ENCODE measurements around the gene GLOD5. TPM values are rescaled to one million over a fixed set of nuclear protein-coding genes. Genes with fewer than 3 reads are reported as not detected.
"Not testable (repeated sequence)": the region's sequence is repeated elsewhere in the genome, so short reads cannot be mapped to it uniquely, and the experiment has no call there.

Gene GLOD5
- total and polyA plus RNA-seq, 5 donors, result not detected

- intact Hi-C loops (cut with DNase I), result no loop called here
- ATAC-seq, result no peak
- Histone ChIP-seq H3K27ac (ENCODE audit: low read length) (no peak overlapping the region), H3K4me3 (ENCODE audit: low read length) (no peak overlapping the region), H3K27me3 (ENCODE audit: control insufficient read depth, insufficient read depth) (no peaks in the 10 kb centered on the region), H3K9me3 (ENCODE audit: control insufficient read depth, low read length) (no peaks in the 10 kb centered on the region), H3K4me1 (ENCODE audit: control insufficient read depth, insufficient read depth, low read length) (no peaks in the 10 kb centered on the region)
- DNase-seq, result no peak
- WGBS, result 95% methylated on average over 18 of the region's 18 CpGs
These were observed 54.7 kb downstream of the GLOD5 start for GRCh38 chrX:48816014-48816810.

GRCh38 chrX:48818098-48818497, 56.6 kb downstream of the GLOD5 start:
- Histone ChIP-seq H3K27me3 (ENCODE audit: control insufficient read depth, insufficient read depth) (no peaks in the 10 kb centered on the region), H3K9me3 (ENCODE audit: control insufficient read depth, low read length) (no peaks in the 10 kb centered on the region), H3K27ac (ENCODE audit: low read length) (no peak overlapping the region), H3K4me3 (ENCODE audit: low read length) (no peak overlapping the region), H3K4me1 (ENCODE audit: control insufficient read depth, insufficient read depth, low read length) (no peaks in the 10 kb centered on the region)
- 95% methylated on average over 16 of the region's 16 CpGs for WGBS
- DNase-seq (no peak), ATAC-seq (peak in 1 of 2 donors; percentile 11)
- intact Hi-C loops (cut with DNase I), result no loop called here

GRCh38 chrX:48818866-48819265, 57.3 kb downstream of the GLOD5 start:
- Histone ChIP-seq H3K27me3 (ENCODE audit: control insufficient read depth, insufficient read depth) (no peaks in the 10 kb centered on the region), H3K27ac (ENCODE audit: low read length) (no peak overlapping the region), H3K4me1 (ENCODE audit: control insufficient read depth, insufficient read depth, low read length) (no peaks in the 10 kb centered on the region), H3K9me3 (ENCODE audit: control insufficient read depth, low read length) (no peaks in the 10 kb centered on the region), H3K4me3 (ENCODE audit: low read length) (no peak overlapping the region)
- ATAC-seq (no peak), DNase-seq (no peak)
- WGBS, result 96% methylated on average over 4 of the region's 4 CpGs
- intact Hi-C loops (cut with DNase I), result no loop called here

GRCh38 chrX:48819394-48819793, 57.8 kb downstream of the GLOD5 start:
- DNase-seq; H3K4me3 ChIP-seq (ENCODE audit: low read length); ATAC-seq; H3K27me3 ChIP-seq (ENCODE audit: control insufficient read depth, insufficient read depth); H3K4me1 ChIP-seq (ENCODE audit: control insufficient read depth, insufficient read depth, low read length); H3K27ac ChIP-seq (ENCODE audit: low read length); intact Hi-C loops (cut with DNase I); H3K9me3 ChIP-seq (ENCODE audit: control insufficient read depth, low read length): not testable (repeated sequence)
- 88% methylated on average over 9 of the region's 9 CpGs for WGBS

GRCh38 chrX:48823053-48823452, 61.5 kb downstream of the GLOD5 start:
- H3K4me1 ChIP-seq (ENCODE audit: control insufficient read depth, insufficient read depth, low read length), result no peaks in the 10 kb centered on the region
- 70% methylated on average over 6 of the region's 6 CpGs for WGBS
- no peaks in the 10 kb centered on the region for H3K27me3 ChIP-seq (ENCODE audit: control insufficient read depth, insufficient read depth)
- DNase-seq (no peak), ATAC-seq (no peak)
- no peak overlapping the region for H3K27ac ChIP-seq (ENCODE audit: low read length)
- no peaks in the 10 kb centered on the region for H3K9me3 ChIP-seq (ENCODE audit: control insufficient read depth, low read length)
- intact Hi-C loops (cut with DNase I), result no loop called here
- H3K4me3 ChIP-seq (ENCODE audit: low read length), result no peak overlapping the region

Other genes with a start within 250 kb of the GLOD5 start
- gene EBP, start 239.9 kb upstream of the GLOD5 start, total RNA-seq, result 10 to 100 TPM; 74.8 to 93.4 (median 83.0) TPM
- 118 TPM for gene EBP, start 239.9 kb upstream of the GLOD5 start, polyA plus RNA-seq
- 10 to 100 TPM; 16.9 to 22.4 (median 18.5) TPM for gene TBC1D25, start 222.0 kb upstream of the GLOD5 start, total RNA-seq
- 8.0 TPM for gene TBC1D25, start 222.0 kb upstream of the GLOD5 start, polyA plus RNA-seq
- 100 to 1,000 TPM; 100 to 221 (median 129) TPM for gene RBM3, start 187.3 kb upstream of the GLOD5 start, total RNA-seq
- gene RBM3, start 187.3 kb upstream of the GLOD5 start, polyA plus RNA-seq, result 71.4 TPM
- gene WDR13, start 164.3 kb upstream of the GLOD5 start, total RNA-seq, result 100 to 1,000 TPM; 162 to 184 (median 166) TPM
- 173 TPM for gene WDR13, start 164.3 kb upstream of the GLOD5 start, polyA plus RNA-seq
- 1 to 10 TPM; 3.0 to 6.2 (median 4.0) TPM for gene WAS, start 77.9 kb upstream of the GLOD5 start, total RNA-seq
- gene WAS, start 77.9 kb upstream of the GLOD5 start, polyA plus RNA-seq, result 1.5 TPM
- 1 to 10 TPM; 3.1 to 7.2 (median 3.9) TPM for gene SUV39H1, start 65.0 kb upstream of the GLOD5 start, total RNA-seq
- gene SUV39H1, start 65.0 kb upstream of the GLOD5 start, polyA plus RNA-seq, result 3.3 TPM
- gene GATA1, start 24.8 kb downstream of the GLOD5 start, total RNA-seq, result not detected
- not detected for gene GATA1, start 24.8 kb downstream of the GLOD5 start, polyA plus RNA-seq
- 10 to 100 TPM; 42.6 to 56.7 (median 50.5) TPM for gene HDAC6, start 40.3 kb downstream of the GLOD5 start, total RNA-seq
- gene HDAC6, start 40.3 kb downstream of the GLOD5 start, polyA plus RNA-seq, result 41.5 TPM
- gene ERAS, start 64.8 kb downstream of the GLOD5 start, total RNA-seq, result not detected
- not detected for gene ERAS, start 64.8 kb downstream of the GLOD5 start, polyA plus RNA-seq
- 1 to 10 TPM; 1.6 to 8.3 (median 4.9) TPM for gene PCSK1N, start 73.9 kb downstream of the GLOD5 start, total RNA-seq
- 9.6 TPM for gene PCSK1N, start 73.9 kb downstream of the GLOD5 start, polyA plus RNA-seq
- gene TIMM17B, start 136.0 kb downstream of the GLOD5 start, total RNA-seq, result 10 to 100 TPM; 45.3 to 68.2 (median 59.7) TPM
- gene TIMM17B, start 136.0 kb downstream of the GLOD5 start, polyA plus RNA-seq, result 74.4 TPM
- 10 to 100 TPM; 59.8 to 72.6 (median 69.8) TPM for gene PQBP1, start 136.2 kb downstream of the GLOD5 start, total RNA-seq
- gene PQBP1, start 136.2 kb downstream of the GLOD5 start, polyA plus RNA-seq, result 78.6 TPM
- 10 to 100 TPM in 3 of 4 donors, 1 to 10 TPM in 1; 9.9 to 16.7 (median 13.2) TPM for gene SLC35A2, start 149.9 kb downstream of the GLOD5 start, total RNA-seq
- 10.4 TPM for gene SLC35A2, start 149.9 kb downstream of the GLOD5 start, polyA plus RNA-seq
- gene PIM2, start 157.3 kb downstream of the GLOD5 start, total RNA-seq, result 1 to 10 TPM; 3.6 to 6.6 (median 5.7) TPM
- gene PIM2, start 157.3 kb downstream of the GLOD5 start, polyA plus RNA-seq, result 4.3 TPM
- gene OTUD5, start 195.9 kb downstream of the GLOD5 start, total RNA-seq, result 10 to 100 TPM; 22.7 to 27.3 (median 24.9) TPM
- 19.9 TPM for gene OTUD5, start 195.9 kb downstream of the GLOD5 start, polyA plus RNA-seq
- 1 to 10 TPM; 1.3 to 1.6 (median 1.5) TPM for gene KCND1, start 210.1 kb downstream of the GLOD5 start, total RNA-seq
- gene KCND1, start 210.1 kb downstream of the GLOD5 start, polyA plus RNA-seq, result 0.97 TPM
- gene GRIPAP1, start 240.5 kb downstream of the GLOD5 start, total RNA-seq, result 10 to 100 TPM; 24.0 to 34.1 (median 27.8) TPM
- gene GRIPAP1, start 240.5 kb downstream of the GLOD5 start, polyA plus RNA-seq, result 20.6 TPM

Measured in right cardiac atrium (tissue), 5 donors.